Effector CD4-positive, alpha-beta T cell (primary cell): ENCODE results near the gene C17orf58.
"Not testable (repeated sequence)": the region's sequence is repeated elsewhere in the genome, so short reads cannot be mapped to it uniquely, and the experiment has no call there.

Experiments
- DNase-seq: peaks from one replicate; pipeline ENCODE4 v3.0.0-alpha.2; 2020

The C17orf58 gene

DNA sequence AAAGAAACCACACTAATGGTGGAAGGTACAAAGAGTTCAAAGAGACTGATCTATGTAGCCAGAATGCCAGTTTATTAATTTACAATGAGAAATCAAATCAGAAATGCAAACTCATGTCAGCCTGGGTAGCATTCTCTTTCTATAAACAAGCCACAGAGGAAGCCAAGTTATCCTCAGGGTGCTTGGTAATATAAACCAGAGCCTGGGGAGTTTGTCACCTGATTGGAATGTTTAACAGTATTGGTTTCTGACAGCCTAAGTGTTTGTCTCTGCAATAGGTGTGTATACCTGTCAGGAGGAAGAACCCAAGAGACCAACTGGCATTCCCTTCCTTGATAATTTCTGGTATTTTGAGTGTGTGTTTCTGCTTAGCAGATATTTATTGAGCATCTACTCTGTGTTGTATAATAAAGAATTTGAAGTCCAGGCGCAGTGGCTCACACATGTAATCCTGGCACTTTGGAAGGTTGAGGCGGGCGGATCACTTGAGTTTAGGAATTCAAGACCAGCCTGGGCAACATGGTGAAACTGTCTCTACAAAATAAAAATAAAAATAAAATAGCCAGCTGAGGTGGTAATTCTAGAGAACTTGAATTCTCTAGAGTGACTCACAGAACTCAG, 3.1 kb upstream of the C17orf58 start:
- DNase-seq: no peak

DNA sequence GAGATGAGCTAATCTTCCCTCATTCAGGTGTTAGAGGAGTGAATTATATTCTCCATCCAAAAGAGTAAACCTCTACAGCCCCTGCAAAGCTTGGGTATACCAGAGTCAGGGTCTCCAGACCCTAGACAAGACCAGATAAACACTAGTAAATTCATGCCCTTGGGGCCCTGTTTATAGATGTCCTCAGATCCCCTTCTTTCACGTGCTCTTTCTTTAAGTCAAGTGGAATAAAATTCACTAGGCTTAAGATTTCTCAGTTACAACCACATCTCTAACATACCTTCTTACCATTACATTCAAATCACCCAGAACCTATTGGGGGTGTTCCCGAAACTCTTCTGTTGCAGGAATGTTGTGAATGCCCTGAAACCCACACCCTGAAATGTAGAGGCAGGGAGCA, 2.2 kb upstream of the C17orf58 start:
- DNase-seq: no peak

DNA sequence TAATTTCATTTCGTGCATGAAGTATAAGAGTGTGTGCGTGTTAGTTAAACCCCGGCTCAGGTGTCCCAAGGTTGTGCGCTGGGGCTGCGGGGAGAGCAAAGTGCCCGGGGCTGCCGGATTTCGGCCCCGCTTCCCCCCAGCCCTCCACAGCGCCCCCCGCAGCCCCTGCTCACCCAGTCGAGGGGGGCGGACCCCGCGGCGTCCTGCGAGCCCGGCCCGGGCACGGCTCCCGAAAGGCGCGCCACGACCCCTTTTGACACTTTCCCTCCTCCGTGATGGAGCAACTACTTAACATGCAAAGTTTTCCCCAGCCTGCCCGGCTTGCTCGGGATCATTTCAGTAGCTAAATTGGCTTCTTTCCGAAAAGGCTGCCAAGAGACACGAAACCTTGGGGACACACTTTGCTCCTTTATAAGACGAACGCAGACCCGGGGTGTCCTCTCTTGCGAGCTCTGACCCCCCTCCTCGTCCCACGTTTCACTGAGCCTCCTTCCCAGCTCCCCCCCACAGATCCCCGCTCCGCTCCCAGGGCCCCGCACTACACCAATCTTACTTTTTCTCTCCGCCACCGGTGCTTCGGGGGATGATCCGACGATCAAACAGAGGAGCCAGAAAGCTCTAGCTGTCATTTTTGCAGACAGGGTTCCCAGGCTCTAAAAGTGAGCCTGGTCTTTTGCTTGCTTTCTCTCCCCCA, 552 bp downstream of the C17orf58 start:
- no peak for DNase-seq

DNA sequence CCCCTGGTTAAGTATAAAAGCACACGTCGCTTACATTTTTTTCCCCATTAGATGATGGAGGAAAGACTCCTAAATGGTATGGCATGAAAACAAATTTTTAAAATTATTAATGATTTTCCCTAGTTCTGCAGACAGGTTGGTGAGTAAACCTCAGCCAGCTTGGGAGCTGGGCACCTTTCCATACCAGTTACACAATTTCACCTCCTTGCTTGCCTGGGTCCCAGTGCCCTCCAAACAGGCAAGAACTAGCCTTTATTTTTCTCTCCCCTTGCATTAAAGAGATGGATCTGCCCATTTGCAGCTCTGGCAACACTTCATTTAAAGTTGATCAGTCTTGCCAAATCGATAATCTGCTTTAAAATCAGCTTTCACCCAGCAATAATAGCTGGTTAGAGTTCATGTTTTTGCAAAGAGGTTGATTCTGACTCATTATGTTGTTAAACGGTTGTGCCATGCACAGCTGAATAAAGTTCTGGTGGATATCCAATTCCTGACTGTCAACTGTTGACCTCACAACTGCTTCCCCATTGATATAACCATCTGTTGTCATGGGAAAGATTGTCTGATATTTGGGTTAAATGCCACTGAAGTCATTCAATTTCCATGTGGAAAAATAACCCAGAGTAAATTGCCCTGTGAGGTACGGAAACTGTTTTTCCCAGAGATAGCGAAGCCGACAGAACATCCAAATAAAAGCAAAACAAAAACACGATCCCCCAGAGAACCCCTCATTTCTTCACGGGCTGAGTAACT, 1.3 kb downstream of the C17orf58 start:
- DNase-seq: no peak

DNA sequence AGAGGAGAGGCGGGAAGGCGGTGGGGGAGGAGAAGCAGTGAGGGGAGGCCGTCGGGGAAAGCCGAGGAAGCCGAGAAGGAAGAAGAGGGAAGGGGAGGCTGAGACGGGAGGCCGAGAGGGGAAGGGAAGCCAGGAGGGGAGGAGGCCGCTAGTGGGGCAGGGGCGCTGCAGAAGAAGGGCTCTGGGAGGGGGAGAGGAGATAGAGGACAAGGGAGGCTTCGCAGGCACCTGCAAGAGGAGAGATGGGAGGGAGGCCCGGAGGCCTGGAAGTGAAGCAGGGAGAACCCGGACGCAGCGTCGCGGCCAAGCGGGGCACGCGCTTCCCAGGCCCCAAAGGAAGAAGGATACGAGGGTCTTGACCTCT, 2.3 kb downstream of the C17orf58 start:
- no peak for DNase-seq

DNA sequence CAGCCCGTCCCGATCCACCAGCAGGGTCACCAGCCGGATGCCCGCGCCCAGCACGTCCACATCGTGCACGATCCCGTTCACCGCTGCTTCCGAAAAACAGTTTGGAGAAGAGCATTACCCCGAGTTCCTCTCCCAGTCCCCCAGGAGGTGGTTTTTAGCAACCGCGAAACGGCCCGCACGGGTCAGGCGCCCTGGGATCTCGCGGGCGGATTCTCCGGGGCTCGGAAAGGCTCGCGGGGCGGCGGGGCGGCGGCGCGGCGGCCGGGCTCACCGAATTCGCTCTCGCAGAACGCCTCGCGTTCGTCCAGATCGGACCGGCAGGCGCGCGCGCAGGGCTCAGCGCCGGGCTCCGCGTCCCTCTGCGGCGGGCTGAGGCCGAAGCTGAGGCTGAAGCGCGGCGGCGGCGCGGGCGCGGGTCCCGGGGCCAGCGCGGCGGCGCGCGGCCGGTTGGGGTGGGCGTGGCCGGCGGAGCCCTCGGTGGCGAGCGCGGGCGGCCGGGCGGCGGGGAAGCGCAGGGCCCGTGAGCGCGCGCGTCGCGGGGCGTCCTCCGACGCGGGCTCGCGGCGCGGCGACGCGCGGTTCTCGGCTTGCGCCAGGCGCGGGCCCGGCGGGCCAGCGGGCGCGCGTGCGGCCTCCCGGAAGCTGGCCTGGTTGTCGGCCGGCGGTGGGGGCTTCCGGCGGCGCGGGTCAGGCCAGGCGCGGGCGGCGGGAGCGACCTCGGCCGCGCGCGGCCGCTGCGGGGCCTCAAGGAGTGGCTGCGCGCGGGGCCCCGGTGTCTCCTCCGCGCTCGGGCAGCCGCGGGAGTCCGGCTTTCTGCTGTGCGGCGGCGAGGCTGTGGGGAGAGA, 2.9 kb downstream of the C17orf58 start:
- peak; percentile 49 for DNase-seq

DNA sequence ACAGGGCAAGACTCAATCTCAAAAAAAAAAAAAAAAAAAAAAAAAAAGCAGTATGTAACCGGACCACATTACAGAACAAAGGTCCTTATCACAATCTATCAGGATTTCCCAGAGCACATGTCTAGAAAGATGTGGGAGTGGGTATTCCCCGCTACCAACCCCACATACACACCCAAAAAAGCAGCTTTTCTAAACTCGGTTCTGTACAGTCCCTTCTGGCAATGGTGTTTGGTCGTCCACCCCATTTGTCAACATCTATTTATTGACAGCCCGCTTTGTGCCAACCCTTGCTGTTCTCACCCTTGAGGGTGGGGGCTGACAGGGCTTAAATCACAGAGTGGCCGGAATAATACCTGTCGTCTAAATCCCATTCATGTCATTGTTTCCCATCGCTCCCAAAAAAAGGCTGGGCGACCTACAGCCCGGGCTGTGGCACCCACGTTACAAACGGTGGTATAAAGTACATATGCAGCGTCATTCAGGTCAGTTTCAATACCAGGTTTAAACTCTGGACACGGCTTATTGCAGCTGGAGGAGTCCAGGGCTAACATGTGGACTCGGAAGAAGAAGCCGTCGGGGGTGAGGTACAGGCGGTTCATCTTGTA, 3.6 kb downstream of the C17orf58 start:
- no peak for DNase-seq

DNA sequence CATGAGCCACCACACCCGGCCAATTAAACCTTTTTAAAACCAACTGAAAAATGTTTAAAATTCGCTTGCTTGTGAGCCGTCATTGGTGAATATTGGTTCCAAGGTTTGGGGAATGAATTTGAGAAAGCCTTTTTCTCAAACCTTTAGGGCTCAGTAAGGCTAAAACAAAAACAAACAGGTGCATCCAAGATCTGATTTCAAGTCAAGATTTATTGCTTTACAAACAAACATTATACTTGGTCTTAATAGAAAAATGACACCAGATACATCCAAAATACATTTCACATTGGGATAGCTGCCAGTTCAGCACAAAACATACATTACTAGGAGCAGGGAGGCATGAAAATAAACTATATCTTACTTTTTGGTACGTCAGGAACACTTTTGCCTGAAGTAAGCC, 5.4 kb downstream of the C17orf58 start:
- no peak for DNase-seq

DNA sequence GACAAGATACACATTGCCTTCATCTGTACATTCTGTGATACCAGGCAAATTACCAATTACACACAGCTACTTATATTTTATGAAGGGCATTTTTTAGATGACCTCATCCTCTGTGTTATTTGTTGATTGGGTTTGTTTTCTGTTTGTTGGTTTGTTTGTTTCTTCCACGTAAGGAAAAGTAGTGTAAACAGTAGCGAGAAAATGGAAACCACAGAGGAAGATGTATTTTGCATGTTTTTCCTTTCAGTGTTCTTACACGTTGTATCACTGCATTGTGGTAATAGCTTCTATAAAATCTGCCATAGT, 12.9 kb downstream of the C17orf58 start:
- no peak for DNase-seq

DNA sequence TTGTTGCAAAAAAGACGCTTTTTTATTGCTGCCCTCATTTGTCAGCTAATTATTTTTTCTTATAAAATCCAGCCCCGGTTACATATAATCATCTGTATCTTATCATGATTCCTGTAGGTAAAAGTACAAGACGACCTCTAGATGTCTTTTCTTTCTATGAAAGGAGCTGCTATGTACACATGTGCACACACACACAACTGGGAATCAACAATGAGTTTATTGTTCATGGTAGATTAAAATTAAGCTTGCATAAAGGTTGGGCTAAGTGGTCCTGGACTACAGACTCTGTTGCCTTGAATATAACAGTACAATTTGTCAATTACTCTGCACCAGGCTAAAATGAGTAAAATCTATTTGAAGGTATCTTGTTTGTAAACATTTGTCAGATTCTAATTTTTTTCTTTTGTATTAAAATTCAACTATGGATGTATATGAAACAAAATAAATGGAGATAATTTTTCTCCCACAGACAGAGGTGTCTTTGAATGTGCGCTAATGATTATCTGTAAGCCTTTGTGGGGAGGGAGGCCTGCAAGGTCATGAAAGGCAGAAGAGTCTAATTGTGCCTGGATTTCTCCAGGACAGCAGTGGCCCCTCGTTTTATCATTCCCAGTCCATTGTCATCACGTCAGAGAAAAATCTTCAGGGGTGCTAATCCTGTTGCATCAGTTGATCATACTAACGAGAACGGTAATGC, 13.4 kb downstream of the C17orf58 start:
- no peak for DNase-seq

DNA sequence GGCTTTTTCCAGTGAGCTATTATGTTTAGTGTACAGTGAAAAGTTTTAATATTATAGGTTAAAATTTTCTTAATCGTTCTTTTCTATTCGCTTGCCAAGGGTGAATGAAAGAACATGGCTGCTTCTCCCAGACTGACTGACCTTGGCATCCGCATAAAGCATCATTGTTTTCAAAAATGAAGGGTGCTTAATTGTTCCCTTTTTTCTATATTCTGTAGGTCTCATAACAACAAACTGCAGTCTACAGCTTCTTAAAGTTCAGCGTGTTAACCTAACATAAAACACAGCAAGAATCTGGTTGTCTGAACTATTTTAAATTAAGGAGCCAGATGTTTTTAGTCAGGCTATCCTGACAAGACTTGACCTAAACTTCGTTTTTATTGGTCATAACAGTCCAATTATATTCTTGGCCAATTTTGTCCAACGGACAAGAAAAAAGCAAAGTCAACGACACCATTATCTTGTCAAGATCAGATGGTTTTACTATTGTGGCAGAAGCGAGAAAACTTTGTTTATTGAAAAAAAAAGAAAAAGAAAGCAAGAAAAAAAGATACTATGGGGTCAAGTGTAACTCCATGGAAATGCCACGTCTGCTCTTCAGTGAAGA, 14.1 kb downstream of the C17orf58 start:
- DNase-seq: no peak

DNA sequence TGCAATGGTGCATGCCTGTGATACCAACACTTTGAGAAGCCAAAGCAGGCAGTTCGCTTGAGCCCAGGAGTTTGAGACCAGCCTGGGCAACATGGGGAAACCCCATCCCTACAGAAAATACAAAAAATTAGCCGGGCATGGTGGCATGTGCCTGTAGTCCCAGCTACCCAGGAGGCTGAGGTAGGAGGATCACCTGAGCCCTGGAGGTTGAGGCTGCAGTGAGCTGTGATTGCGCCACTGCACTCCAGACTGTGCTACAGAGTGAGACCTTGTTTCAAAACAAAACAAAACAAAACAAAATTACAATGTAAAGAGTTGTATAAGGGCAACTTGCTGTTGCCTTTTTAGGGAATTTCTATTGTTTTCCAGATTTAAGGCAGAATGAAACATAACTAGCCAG, 15.4 kb downstream of the C17orf58 start:
- not testable (repeated sequence) for DNase-seq

DNA sequence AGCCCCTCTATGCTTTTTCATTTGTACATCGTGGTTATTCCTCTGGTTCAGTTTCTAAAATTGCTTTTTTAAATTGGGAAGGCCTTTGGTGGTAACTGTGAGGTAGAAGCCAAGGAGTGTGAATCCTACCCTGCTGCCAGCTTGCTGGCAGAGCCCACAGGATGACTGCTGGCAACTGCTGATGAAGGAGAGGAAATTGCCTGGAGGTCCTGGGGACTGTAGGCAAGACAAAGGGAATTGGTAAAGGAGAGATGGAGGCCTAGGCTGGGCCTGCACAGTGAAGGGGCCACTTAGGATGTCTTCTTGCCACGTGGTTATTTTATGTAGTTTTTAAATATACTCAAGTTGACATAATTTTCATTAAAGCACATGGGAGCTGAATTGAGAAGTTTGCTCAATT, 15.8 kb downstream of the C17orf58 start:
- no peak for DNase-seq

DNA sequence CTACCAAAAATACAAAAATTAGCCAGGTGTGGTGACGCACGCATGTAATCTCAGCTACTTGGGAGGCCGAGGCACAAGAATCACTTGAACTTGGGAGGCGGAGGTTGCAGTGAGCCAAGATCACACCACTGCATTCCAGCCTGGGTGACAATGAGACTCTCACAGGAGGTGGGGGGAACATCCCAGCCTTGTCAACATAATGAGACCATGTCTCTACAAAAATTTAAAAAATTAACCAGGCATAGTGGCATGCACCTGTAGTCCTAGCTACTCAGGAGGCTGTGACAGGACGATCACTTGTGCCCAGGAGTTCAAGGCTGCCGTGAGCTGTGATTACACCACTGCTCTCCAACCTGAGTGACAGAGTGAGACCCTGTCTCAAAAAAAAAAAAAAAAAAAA, 20.0 kb downstream of the C17orf58 start:
- not testable (repeated sequence) for DNase-seq

DNA sequence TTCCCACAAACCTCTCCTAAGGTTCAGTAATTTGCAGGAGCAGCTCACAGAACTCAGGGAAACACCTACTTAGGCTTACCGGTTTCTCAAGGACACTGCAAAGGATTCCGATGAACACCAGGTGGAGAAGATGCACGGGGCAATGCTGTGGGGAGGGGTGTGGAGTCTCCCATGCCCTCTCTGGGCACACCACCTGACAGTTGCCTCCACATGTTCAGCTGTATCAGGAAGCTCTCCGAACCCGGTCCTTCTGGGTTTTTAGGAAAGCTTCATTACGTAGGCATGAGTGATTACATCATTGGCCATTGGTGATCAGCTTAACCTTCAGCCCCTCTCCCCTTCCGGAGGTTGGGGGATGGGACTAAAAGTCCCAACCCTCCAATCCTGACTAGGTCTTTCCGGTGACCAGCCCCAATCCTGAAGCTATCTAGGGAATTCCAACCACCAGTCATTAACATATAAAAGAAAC, 21.6 kb downstream of the C17orf58 start:
- no peak for DNase-seq

DNA sequence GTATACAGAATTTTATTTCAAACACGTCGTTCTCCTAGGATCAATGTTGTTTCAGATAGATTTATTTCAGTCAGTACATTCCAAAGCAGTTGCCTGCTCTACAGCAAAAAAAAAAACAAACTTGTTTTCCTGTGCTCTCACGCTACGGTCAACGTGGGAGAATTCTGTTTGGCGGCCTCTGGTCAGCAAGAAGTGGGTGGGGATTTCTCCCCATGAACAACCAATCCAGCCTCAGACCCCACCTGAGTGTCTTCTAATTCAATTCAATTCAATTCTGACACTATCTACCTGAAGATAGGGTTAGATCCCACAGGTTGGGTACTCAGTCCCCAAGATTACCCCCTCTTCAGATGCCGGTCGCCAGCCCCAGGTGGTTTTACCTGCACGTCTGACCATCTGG, 22.1 kb downstream of the C17orf58 start:
- no peak for DNase-seq

DNA sequence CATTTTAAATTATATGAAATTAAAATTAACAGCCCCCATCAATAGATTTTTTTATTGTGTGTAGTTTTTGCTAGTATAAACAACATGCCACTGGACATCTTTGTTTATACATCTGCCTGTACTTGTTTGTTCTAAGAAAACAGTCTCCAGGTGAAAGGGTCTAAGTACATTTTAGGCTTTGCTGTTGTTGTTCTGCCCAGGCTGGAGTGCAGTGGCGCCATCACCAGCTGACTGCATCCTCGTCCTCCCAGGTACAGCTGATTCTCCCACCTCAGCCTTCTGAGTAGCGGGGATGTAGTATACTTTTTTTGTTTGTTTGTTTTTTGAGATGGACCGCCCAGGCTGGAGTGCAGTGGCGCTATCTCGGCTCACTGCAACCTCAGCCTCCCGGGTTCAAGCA, 25.5 kb downstream of the C17orf58 start:
- DNase-seq: no peak

DNA sequence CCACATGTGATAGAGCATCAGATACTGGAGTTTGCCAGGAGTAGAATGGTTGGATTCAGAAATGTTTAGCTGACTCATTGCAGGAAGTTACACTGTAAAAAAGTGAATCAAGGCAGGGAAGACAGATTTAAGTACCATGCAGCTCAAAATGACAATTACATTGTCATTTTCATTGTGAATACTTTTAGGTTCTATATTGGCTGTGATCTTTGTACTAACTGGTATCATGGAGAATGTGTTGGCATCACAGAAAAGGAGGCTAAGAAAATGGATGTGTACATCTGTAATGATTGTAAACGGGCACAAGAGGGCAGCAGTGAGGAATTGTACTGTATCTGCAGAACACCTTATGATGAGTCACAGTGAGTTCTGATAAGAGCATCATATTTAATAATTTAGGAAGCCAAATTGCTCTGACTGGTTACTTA, 33.1 kb downstream of the C17orf58 start:
- DNase-seq: peak; percentile 61

DNA sequence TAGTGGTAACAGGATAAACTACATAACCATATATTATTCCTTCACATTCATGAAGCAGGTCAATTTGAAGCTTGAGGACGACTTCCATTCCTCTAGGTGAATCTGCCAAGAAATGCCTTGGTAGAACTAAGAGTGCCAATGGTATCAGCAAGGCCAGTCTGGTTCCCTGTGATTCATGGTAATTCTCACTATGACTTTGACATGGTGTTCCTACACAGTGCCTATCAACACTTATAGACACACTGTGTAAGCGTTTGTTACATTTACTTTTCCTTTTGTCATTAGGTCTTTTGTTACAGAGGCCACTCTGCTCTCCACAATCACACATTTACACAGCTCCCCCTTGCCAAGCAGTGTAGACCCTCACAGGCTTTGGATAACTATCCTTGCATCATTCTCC, 34.1 kb downstream of the C17orf58 start:
- DNase-seq: not testable (repeated sequence)

DNA sequence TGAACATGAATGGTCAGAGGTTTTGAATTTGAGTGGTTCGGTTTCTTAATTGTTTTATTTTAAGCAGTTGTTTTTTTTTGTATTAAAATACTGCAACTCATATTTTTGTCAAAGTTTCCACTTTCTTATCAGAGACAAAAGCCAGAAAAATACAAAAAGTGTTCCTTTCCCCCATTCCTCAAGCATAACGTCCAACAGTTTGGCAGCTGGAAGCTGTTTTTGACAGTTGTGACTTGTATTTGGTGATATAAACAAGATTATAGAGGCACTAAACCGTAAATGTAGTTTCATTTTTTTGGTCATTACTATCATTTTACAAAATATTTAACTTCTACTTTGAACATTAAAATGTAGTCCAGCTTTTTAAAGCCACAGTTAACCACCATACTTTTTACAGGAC, 36.0 kb downstream of the C17orf58 start:
- not testable (repeated sequence) for DNase-seq

DNA sequence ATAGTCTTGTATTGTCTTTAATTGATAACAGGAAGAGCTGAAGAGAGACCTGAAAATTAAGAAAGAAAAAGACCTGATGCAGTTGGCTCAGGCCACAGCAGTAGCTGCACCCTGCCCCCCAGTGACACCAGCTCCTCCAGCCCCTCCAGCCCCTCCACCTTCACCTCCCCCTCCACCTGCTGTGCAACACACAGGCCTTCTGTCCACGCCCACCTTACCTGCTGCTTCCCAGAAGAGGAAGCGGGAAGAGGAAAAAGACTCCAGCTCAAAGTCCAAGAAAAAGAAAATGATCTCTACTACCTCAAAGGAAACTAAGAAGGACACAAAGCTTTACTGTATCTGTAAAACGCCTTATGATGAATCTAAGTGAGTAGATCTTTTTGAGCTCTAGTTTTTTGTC, 36.8 kb downstream of the C17orf58 start:
- no peak for DNase-seq

DNA sequence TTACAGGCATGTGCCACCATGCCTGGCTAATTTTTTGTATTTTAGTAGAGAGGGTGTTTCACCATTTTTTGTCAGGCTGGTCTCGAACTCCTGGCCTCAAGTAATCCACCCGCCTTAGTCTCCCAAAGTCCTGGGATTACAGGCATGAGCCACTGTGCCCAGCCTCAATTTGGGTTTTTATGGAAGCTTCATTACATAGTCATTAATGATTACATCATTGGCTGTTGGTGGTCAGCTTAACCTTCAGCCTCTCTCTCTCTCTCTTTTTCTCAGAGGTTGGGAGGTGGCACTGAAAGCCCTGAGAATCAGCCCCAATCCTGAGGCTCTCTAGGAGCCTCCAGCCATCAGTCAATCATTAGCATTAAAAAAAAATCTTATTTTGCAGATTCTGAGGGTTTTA, 45.3 kb downstream of the C17orf58 start:
- DNase-seq: no peak
